Fibroblast of pulmonary artery (primary cell): ENCODE results near the gene DNAJB13.

ENCODE experiments used
- DNase-seq: peaks from one replicate; pipeline ENCODE4 v3.0.0-alpha.2; 2010; ENCODE audit warnings: low read depth
- H3K4me3 ChIP-seq: replicated peaks from 2 replicates; pipeline ENCODE4 v1.5.1; 2011; ENCODE audit warnings: low read depth, mild to moderate bottlenecking, control low read depth, low read length, moderate library complexity
- TF ChIP-seq, protein P1 (sequence below): IDR thresholded peaks from 2 replicates; pipeline ENCODE4 v1.5.1; 2011; ENCODE audit warnings: mild to moderate bottlenecking, control low read depth, low read length, inconsistent platforms; ENCODE audit errors: missing control alignments

The DNAJB13 gene

DNA sequence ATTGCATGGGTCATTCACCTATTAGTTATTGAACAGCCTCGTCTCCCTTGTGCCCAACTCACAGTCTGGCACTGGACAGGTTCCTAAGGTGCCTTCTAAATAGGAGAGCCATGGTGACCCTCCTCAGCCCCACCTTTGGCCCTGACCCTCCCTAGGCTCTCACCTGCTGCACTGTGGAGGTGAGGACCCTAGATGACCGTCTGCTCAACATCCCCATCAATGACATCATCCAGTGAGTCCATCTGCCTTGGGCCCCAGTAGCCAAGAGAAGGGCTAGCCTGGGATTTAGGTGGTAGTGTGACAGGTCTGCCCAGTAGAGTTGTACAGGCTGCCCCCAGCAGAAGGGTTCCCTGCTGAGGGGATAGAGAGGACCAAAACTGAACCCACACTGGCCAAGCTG lies 18.3 kb downstream of the DNAJB13 start:
- DNase-seq: no peak
- no peak overlapping the region for H3K4me3 ChIP-seq
- TF ChIP-seq, protein P1, sequence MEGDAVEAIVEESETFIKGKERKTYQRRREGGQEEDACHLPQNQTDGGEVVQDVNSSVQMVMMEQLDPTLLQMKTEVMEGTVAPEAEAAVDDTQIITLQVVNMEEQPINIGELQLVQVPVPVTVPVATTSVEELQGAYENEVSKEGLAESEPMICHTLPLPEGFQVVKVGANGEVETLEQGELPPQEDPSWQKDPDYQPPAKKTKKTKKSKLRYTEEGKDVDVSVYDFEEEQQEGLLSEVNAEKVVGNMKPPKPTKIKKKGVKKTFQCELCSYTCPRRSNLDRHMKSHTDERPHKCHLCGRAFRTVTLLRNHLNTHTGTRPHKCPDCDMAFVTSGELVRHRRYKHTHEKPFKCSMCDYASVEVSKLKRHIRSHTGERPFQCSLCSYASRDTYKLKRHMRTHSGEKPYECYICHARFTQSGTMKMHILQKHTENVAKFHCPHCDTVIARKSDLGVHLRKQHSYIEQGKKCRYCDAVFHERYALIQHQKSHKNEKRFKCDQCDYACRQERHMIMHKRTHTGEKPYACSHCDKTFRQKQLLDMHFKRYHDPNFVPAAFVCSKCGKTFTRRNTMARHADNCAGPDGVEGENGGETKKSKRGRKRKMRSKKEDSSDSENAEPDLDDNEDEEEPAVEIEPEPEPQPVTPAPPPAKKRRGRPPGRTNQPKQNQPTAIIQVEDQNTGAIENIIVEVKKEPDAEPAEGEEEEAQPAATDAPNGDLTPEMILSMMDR: no peak

DNA sequence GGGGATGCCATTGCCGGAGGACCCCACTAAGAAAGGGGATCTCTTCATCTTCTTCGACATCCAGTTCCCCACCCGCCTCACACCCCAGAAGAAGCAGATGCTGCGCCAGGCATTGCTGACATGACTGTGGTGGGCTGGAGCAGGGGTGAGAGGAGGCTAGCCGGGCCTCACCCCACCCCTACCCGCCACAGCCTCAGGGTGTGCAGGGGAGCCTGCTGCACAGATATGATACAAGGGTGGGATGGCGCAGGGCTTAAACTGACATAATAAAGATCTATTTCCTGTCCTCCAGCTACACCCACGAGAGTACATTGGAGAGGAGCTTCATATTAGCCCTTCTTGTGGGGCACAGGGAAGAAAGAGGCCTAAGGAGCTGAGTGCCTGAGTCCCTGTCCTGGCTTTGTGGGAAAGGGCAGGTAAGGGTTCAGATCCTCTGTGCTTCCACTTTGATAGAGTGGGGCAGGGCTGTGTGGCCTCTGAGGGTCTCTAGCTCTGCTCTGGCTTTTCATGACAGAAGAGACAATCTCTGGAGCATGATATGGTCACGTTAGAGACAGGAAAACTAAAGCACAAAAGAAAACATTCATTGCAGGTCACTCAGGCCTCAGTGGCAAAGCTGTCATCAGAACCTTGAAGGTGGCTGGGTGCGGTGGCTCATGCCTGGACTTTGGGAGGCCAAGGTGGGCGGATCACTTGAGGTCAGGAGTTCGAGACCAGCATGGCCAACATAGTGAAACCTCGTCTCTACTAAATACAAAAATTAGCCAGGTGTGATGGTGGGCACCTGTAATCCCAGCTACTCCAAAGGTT lies 19.4 kb downstream of the DNAJB13 start:
- TF ChIP-seq, protein P1: no peak
- no peak for DNase-seq
- H3K4me3 ChIP-seq: no peak overlapping the region

DNA sequence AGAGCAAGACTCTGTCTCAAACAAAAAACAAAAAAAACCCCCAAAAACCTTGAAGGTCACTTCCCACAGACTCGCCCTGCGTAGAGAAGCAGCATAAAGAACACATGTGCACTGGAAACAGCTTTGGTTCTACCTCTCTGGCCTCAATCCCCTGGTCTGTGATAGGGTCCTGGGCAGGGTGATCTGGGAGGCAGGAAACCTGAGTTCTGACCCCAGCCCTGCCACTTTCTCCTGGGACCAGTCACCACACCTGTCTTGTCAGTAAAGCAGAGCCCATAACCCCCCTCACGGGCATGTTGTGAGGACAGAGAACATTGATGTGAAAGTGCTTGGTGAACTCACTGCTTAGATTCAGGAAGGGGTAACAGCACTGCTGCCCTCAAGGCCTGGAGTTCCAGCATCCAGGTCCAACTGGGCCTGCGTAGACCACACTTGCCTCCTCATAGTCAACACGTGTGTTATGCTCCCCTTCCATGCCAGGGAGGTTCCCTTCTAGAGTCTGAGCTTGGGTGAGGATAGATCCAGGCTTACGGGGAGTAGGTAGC lies 20.4 kb downstream of the DNAJB13 start:
- H3K4me3 ChIP-seq: no peak overlapping the region
- TF ChIP-seq, protein P1: no peak
- no peak for DNase-seq

DNA sequence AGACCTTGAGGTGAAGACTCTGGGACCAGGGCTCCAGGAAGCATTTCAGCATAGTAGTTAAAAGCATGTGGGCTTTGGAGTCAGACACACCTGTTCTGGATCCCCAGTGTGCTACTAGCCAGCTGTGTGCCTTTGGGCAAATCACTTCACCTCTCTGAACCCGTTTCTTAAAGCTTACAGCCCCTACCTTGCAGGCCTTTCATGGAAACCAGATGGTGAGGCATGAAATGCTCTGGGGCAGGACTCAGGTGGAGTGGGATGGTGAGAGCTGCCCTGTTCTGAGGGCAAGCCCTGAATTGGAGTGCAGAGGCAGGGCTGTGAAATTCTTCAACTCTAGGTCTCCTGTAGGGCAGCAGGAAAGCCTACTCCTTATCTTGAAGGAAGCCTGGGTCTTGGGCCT lies 21.4 kb downstream of the DNAJB13 start:
- DNase-seq: no peak
- TF ChIP-seq, protein P1: no peak
- no peak overlapping the region for H3K4me3 ChIP-seq

DNA sequence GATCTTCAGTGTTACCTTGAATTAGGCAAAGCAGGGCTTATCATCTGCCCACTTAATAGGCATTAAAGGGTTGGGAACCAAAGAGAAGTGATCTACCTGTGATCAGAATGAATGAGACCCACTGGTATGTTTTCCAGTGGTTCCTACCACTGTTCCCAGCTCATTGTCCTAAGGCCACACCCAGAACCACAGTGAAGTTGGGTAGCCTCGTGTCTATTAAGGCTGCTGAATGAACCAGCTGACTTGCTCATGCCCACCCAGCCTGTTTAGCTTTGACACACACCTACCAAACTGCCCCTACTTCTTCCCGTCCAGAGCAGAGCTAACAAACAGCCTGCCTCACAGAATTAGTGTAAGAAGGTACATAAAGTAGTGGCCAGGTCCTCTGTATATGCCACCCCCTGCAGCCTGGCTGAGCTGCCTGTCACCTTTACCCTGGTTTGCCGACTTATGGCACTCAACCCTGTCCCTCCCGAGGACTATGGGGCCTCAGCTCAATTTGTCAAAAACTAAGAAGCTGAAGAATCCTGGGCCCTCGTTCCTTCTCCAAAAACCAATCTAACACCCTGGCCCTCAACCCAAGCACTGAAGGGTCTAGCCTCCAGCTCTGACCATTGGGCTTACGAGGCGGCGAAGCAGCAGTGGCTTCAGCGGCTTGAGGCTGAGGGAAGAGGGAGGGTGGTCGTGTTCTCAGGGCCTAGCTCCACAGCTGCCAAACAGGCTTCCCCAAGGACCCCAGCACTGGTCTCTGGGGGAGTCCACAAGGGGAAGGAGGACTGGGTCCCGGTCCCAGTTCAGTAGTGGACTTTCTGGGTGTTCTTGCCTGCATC lies 22.0 kb downstream of the DNAJB13 start:
- DNase-seq: no peak
- no peak overlapping the region for H3K4me3 ChIP-seq
- TF ChIP-seq, protein P1: no peak

DNA sequence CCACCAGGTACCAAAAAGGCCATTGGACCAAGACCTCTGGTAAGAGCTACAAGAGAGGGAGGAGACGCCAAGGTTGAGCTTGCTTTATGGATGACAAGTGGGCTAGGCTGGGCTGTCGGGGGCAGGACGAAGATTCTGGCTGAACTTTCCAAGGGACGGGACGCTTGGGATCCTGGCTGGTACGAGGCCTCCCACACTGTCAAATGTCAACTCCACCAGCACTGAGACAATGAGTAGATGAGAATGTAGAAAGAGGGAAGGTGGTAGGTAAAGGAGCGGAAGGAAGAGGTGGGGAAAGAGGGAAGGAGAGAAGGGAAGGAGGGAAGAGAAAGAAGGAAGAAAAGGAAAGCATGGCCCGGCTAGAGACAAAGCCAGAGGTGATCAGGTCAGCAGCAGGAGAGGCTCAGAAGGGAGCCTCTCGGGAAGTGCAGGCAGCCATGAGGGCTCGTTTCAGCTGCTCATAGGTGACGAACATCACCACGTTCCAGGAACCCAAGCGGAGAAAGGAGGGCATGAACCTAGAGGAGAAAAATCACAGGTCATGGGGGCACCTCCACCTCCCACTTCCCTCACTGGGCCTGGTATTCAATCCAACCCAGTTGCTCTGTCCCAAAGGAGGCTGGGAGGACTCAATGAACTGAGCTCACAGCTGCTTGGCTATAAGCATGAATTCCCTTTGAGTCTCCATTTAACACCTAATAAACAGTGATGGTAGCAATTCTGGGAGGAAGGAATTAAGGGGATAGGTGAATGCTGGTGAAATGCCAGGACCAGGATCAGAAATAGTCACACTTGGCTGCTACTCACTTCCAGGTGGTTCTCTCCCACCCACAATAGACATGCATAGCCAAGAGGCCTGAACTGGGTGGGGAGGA lies 24.0 kb downstream of the DNAJB13 start:
- DNase-seq: no peak
- TF ChIP-seq, protein P1: no peak
- H3K4me3 ChIP-seq: no peak overlapping the region
